ENCODE measurements around the gene GUCA2A.
"Not testable (repeated sequence)": the region's sequence is repeated elsewhere in the genome, so short reads cannot be mapped to it uniquely, and the experiment has no call there.

Gene GUCA2A

DNA sequence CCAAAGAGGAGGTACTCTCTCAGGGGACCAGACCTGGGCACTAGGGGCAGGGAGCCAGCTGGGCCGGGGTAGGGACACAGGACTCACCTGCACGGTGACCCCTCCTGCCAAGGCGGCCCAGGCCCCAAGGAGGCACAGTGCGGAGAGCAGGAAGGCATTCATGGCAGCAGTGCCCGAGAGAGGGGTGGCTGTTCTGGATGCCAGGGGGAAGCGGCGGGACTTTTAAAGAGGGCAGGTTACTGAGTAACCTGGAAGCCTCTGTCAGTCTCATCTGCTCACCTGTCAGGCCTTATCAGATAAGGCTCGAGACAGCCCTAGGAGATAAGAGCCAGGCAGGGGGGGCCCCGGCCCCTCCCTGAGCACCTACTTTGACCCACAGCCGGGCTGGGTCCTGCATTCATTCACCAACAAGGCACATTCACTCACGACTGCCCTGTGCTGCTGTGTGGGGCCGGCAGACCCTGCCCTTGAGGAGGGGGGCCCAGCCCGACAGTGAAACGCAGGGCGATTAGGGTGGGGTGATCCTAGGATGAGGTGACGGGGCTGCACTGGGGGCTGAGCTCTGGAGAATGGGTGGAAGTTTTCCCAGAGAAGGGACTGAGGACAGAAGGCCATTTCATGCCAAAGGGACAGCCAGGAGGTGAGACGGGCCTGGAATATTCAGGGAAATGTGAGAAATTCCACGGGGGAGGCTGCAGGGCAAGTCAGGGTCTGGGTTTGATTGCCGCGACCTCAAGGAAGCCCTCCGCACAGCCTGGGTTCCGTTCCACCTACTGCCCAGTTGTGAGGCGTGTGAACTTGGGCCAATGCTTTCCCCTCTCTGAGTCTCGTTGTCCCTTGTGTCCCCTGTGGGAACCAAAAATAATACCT lies at the start of gene GUCA2A:
GUCA2A (minus strand) TSS at position 195 of the 870 bp plus-strand sequence; CDS start at position 162, 33 bp downstream.
- DNase-seq: no peak

DNA sequence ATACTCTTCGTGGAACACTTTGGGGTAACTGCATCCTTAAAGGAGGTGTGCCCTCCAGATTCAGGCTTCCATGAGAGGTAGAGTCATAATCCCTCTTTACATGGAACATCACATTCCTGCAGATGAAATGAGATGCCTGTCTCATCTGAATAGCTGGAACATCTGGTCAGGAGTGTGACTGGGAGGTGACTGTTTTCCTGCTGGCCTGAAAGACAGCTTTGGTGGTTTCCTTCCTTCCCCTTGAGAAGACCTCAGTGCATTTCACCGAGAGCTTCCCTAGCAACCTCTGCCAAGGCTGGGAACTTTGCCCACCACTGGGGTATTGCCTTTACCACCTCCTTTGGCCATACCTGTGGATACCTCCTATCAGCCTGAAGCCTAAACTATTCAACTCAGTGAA lies 46.7 kb upstream of the GUCA2A start:
- DNase-seq: no peak

- no peak for DNase-seq
Observed at GRCh38 chr1:42210421-42211133, 46.0 kb upstream of the GUCA2A start.

DNA sequence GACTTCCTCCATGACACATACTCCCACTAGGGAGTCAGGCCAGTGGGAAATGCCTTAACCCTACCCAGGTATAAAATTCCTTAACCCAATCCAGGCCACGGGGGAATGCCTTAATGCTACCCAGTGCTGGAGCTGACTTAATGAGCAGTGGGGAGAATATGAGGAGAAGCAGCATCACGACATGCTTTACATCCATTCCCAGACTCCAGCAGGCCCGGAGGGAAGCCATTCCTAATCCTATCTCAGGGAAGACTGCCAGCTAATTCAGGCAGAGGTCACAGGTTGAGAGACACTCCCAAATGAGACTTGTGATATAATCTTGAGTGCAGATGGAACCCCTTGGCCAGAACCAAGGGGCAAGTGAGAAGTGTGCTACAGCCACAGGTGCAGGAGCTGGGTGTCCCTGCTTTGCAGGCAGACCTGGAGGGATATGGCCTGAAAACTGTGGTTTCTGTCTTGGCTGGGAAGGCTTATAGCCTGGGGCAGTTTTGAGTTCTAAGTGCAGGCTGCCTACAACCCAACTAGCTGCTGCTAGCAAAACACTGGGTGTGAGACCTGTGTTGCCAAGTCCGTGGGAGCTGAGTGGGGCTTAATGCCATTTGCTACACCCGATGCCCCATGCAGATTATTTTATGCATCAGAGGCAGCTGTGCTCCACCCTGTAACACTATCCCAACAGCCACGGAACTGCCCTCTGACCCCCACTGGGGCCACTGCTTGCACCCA lies 45.1 kb upstream of the GUCA2A start:
- DNase-seq: no peak

- DNase-seq: not testable (repeated sequence)
Observed at GRCh38 chr1:42206930-42207329, 42.4 kb upstream of the GUCA2A start.

DNA sequence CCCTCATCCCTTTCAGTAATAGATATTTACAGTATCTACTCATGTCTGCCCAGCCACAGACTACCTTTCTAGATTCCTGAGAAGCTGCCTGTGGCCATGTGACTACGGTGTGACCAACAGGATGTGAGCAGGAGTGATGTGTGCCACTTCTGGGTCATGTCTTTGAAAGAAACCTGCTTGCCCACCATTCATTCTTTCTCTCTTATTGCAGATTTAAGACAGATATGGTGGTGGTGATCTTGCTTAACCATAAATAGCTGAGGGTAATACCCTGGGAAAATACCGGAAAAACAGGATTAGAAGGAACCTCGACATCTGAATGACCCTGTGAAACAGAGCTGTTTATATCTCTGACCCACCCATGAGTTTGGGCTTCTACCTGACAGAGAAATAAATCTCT lies 41.6 kb upstream of the GUCA2A start:
- no peak for DNase-seq

DNA sequence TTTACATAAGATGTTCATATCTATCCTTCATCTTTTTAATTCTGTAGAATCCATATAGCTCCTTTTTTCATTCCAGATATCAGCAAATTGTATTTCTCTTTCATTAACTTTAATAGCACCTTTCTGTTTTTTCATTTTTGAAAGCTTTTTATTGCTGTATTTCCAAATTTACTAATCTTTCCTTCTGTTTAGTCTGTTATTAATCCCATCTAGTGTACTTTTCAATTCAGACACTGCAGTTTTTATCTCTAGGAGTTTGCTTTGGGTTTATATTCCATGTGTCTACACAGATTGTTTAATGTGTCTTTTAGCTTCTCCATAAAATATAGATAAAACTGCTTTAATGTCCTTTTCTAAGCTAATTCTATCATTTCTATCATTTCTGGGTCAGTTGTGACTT lies 37.4 kb upstream of the GUCA2A start:
- DNase-seq: no peak

GRCh38 chr1:42198251-42198650 lies 33.7 kb upstream of the GUCA2A start:
- DNase-seq: no peak

DNA sequence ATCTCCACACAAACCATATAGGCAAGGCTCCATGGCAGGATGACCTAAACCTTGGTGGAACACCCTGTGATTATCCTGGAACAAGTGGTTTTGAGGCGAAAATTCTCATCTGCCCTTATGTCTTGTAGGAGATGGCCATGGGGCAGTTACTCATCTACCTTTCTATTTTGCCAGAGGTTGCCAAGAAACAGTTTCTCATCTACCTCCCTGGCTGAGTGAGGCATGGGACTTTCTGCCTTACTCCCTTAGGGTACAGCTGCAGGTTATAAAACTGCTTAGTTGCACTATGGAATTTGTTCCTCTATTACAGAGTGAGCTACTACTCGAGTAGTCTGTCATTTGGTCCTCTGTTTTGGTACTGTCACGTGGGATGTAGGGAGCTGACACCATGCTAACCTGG lies 31.3 kb upstream of the GUCA2A start:
- no peak for DNase-seq

- DNase-seq: no peak
Observed at GRCh38 chr1:42192106-42192505, 27.6 kb upstream of the GUCA2A start.

GRCh38 chr1:42191319-42191718 lies 26.8 kb upstream of the GUCA2A start:
- no peak for DNase-seq

- DNase-seq: no peak
Observed at GRCh38 chr1:42189931-42190853, 25.6 kb upstream of the GUCA2A start.

- no peak for DNase-seq
Observed at GRCh38 chr1:42186152-42186551, 21.6 kb upstream of the GUCA2A start.

DNA sequence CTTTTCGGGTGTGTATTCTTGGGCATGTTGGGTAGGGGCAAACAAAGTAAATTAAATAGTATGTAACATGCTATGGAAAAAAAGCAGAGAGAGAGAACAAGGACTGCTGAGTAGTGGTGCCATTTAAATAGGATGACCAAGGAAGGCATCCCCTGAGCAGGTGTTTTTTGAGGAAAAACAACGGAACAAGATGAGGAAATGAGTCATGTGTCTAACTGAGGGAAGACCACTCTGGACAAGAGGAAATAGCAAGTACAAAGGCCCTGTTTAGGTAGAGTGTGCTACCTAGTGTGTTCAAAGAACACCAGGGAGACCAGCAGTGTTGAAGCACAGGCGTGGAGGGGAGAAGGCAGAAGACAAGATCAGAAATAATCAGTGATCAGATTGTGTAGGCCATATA lies 20.1 kb upstream of the GUCA2A start:
- no peak for DNase-seq

GRCh38 chr1:42183957-42184268 lies 19.4 kb upstream of the GUCA2A start:
- DNase-seq: no peak

- no peak for DNase-seq
Observed at GRCh38 chr1:42183210-42183956, 18.8 kb upstream of the GUCA2A start.

- no peak for DNase-seq
Observed at GRCh38 chr1:42181687-42182086, 17.1 kb upstream of the GUCA2A start.

DNA sequence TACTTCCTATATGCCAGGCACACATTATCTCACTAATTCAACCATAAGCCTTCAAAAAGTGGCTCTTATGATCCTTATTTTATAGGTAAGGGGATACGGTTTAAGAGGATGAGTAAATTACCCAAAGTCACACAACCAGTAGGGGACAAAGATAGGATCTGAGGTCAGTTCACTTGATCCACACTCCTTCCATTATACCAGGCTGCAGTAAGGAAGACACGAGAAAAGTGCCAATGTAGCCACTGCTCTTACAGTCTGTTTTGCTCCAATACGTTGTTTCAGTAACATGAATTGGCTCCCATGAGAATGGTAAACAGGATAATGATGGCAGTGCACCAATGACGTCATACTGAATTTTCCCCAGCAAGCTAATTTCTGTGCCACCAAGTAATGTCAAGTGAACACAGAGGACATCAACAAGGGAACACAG lies 15.4 kb upstream of the GUCA2A start:
- DNase-seq: no peak

GRCh38 chr1:42179275-42179674 lies 14.7 kb upstream of the GUCA2A start:
- no peak for DNase-seq

GRCh38 chr1:42178249-42178648 lies 13.7 kb upstream of the GUCA2A start:
- DNase-seq: no peak

DNA sequence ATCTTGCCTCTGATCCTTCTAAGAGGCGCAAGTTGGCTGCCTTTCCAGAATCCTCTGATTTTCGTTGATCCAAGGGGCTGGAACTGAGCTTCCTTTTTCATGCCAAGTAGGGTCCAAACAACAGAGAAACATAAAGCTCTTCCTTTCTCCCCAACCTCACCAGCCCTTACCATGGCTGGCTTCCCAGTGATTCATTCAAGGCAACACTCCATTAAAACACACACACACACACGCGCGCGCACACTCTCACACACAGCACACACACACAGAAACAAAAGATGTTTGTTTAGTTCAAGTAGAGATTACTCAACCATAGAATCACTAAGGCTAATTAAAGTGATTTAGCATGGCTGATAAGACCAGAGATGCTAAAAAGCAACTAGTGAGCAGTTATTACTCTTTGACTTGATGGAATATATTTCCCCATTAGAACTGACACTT lies 13.0 kb upstream of the GUCA2A start:
- DNase-seq: no peak
